Stimulated activated CD8-positive, alpha-beta memory T cell treated with anti-CD3 and anti-CD28 coated beads, Interleukin-2, amount 100 ng/mL, for 1 hour (primary cell): ENCODE results near the gene RBBP5.

ENCODE experiments used
- DNase-seq, 2 donors: peaks; one replicate each; pipeline ENCODE4 v3.0.0-alpha.2; 2020; ENCODE audit warnings: low read depth in 2 of 2

RBBP5 gene

GRCh38 chr1:205074513-205074912, 47.3 kb downstream of the RBBP5 start:
- DNase-seq = no peak

- DNase-seq = no peak
These were observed 47.7 kb downstream of the RBBP5 start for GRCh38 chr1:205074084-205074483.

- no peak for DNase-seq
These were observed 48.3 kb downstream of the RBBP5 start for GRCh38 chr1:205073511-205073910.

GRCh38 chr1:205072881-205073280, 48.9 kb downstream of the RBBP5 start:
- DNase-seq = no peak

GRCh38 chr1:205072286-205072685, 49.5 kb downstream of the RBBP5 start:
- DNase-seq = no peak

- DNase-seq = no peak
These were observed 50.0 kb downstream of the RBBP5 start for GRCh38 chr1:205071801-205072200.

- no peak for DNase-seq
These were observed 50.8 kb downstream of the RBBP5 start for GRCh38 chr1:205071028-205071409.

GRCh38 chr1:205069371-205070125, 52.2 kb downstream of the RBBP5 start:
- no peak for DNase-seq

GRCh38 chr1:205068457-205069040, 53.2 kb downstream of the RBBP5 start:
- no peak for DNase-seq

- no peak for DNase-seq
These were observed 53.8 kb downstream of the RBBP5 start for GRCh38 chr1:205068001-205068400.

GRCh38 chr1:205067031-205067430, 54.7 kb downstream of the RBBP5 start:
- no peak for DNase-seq

GRCh38 chr1:205066141-205066818, 55.5 kb downstream of the RBBP5 start:
- no peak for DNase-seq

- DNase-seq = no peak
These were observed 56.1 kb downstream of the RBBP5 start for GRCh38 chr1:205065666-205066065.

- no peak for DNase-seq
These were observed 56.9 kb downstream of the RBBP5 start for GRCh38 chr1:205064741-205065316.

GRCh38 chr1:205064301-205064700, 57.5 kb downstream of the RBBP5 start:
- DNase-seq = no peak

GRCh38 chr1:205062895-205063294, 58.9 kb downstream of the RBBP5 start:
- DNase-seq = no peak

- no peak for DNase-seq
These were observed 59.5 kb downstream of the RBBP5 start for GRCh38 chr1:205062319-205062718.

GRCh38 chr1:205061665-205062069, 60.1 kb downstream of the RBBP5 start:
- peak; percentile 18 to 50 for DNase-seq

GRCh38 chr1:205061227-205061626, 60.6 kb downstream of the RBBP5 start:
- no peak for DNase-seq

- no peak for DNase-seq
These were observed 61.0 kb downstream of the RBBP5 start for GRCh38 chr1:205060746-205061145.

- no peak for DNase-seq
These were observed 62.1 kb downstream of the RBBP5 start for GRCh38 chr1:205059660-205060059.

- DNase-seq = no peak
These were observed 62.9 kb downstream of the RBBP5 start for GRCh38 chr1:205058853-205059252.
